ENCODE results near the gene TFAM.
A peak's percentile ranks its signal among the peaks of the same experiment; 100 is the strongest.

TFAM gene

DNA sequence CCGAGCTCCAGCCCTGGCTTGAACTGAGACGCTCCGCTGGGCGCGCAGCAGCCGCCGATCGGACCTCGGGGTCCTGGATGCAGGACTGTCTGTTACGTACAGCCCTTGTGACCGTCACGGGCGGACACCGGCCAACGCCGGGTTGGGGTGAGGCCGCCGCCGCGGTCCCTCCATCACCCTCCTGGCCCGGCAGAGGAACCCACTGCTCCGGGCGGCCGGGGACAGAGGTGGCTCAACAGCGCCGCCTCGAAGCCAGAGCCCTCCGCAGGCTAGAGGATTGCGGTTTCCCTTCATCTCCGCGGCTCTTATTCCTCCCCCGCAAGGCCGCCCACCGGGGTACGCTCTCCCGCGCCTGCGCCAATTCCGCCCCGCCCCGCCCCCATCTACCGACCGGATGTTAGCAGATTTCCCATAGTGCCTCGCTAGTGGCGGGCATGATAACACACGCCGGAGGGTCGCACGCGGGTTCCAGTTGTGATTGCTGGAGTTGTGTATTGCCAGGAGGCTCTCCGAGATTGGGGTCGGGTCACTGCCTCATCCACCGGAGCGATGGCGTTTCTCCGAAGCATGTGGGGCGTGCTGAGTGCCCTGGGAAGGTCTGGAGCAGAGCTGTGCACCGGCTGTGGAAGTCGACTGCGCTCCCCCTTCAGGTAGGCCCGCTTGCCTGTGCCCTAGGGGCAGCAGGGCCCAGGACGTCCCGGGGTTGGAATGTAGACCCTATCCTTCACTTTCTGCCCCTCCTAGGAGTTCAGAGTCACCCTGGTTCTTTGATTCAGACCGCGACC is at the start of gene TFAM:
Gene TFAM, plus strand, starts transcription at position 412 of the 785 bp plus-strand sequence. Its CDS starts 138 bp downstream, at position 550.
- DNase-seq = peak; percentile 98

GRCh38 chr10:58336242-58336641 is 49.0 kb upstream of the TFAM start:
- no peak for DNase-seq

DNA sequence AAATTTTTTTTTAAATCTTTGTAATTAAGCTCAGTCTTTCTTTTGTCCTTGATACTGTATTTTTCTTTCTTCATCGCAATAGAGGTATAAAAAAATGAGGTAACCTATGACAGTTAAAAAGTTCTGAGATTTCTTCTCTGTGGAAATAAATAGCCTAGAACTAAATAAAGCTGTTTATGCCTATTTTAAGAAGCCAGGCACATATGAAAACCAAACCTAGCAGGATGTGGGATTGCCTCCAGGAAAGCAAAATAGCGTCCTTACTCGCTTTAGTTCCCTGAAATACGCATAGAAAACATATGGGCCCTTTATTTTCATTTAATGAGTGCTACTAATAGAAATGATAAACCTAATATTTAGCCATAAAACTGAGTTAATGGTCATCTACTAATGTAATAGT is 43.8 kb upstream of the TFAM start:
- DNase-seq = no peak

DNA sequence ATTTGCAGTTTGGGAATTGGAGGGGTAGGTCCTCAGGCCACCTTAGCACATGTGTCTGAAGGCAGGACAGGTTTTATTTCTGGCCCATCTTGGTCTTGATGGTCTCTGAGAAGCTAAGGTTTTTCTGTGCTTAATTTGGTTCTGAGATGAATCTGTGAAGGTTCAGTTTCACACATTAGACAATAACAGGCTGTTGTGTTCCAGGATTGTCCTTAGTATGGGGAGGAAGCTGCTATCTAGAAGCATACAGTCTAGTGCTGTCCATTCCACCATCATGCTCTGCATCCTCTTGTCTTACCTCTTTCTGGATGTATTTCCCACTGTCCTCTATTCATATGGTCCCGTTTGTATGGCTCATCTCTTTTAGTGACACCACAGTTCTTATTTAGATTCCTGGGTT is 43.3 kb upstream of the TFAM start:
- DNase-seq = no peak

GRCh38 chr10:58347967-58348366 is 37.2 kb upstream of the TFAM start:
- no peak for DNase-seq

GRCh38 chr10:58348571-58349033 is 36.6 kb upstream of the TFAM start:
- DNase-seq = no peak

DNA sequence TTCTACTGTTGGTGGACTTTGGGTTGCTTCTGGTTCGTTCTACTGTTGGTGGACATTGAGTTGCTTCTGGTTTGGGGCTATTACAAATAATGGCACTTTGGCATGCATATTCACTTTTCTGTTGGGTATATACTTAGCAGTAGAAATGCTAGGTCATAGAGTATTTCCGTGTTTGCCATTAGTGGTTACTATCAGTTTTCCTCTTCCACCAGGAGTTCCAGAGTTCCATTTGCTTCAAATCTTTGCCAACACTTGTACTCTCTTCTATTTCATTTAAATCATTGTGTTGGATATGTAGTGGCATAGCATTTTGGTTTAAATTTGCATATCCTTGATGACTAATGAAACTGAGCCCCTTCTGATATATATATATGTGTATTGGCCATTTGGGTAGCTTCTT is 35.2 kb upstream of the TFAM start:
- DNase-seq = no peak

DNA sequence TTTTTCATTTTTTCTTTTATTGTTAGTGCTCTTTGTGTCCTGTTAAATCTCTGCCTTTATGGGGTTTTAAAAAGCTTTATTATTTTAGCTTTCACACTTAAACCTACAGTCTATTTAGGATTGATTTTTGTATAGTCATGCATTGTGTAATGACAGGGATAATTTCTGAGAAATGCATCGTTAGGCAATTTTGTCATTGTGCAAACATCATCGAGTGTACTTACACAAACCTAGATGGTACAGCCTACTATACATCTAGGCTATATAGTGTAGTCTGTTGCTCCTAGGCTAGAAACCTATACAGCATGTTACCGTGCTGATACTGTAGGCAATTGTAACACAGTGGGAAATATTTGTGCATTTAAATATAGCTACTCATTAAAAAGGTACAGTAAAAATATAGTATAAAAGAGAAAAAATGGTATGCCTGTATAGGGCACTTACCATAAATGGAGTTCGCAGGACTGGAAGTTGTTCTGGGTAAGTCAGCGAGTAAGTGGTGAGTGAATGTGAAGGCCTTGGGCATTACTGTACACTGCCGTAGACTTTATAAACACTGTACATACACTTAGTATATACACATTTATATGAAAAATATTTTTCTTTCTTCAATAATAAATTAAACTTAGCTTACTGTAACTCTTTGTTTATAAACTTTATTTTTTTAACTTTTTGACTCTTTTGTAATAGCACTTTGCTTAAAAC is 34.4 kb upstream of the TFAM start:
- no peak for DNase-seq

- no peak for DNase-seq
These were observed 33.3 kb upstream of the TFAM start for GRCh38 chr10:58351616-58352578.

DNA sequence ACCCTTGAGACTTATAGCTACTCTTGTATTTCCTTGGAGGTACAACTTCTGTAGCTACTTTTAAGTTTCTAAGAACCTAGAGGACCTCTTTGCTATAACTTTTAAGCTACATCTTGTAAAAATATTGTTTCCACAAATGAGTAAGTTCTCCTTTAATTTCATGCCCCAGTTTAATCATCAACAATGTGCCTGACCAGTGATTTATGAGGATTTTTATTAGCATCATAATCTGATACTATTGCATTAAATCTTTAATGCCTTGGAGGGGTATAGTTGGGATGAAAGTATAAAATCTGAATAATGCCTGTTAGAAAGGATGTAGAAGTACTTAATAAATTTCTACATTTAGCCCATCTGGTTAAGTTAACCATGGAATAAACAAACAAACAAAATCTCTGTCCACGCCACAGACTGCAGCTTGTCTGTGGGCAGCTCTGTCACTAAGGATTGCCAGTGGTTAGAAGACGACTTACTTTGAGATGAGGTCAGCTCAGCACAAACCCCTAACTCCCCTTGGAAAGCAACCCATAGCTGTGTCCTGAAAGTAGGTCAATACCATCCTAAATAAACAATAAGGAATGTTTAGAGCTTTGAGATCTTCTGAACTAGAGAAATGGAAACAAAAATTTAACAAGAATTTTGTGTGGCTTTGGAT is 32.1 kb upstream of the TFAM start:
- DNase-seq = no peak

- no peak for DNase-seq
These were observed 28.5 kb upstream of the TFAM start for GRCh38 chr10:58356756-58357155.

GRCh38 chr10:58358314-58358933 is 26.8 kb upstream of the TFAM start:
- no peak for DNase-seq

- DNase-seq = no peak
These were observed 26.3 kb upstream of the TFAM start for GRCh38 chr10:58358947-58359346.

GRCh38 chr10:58359541-58359940 is 25.7 kb upstream of the TFAM start:
- DNase-seq = no peak

- no peak for DNase-seq
These were observed 24.7 kb upstream of the TFAM start for GRCh38 chr10:58360412-58361004.

- DNase-seq = no peak
These were observed 23.9 kb upstream of the TFAM start for GRCh38 chr10:58361353-58361752.

DNA sequence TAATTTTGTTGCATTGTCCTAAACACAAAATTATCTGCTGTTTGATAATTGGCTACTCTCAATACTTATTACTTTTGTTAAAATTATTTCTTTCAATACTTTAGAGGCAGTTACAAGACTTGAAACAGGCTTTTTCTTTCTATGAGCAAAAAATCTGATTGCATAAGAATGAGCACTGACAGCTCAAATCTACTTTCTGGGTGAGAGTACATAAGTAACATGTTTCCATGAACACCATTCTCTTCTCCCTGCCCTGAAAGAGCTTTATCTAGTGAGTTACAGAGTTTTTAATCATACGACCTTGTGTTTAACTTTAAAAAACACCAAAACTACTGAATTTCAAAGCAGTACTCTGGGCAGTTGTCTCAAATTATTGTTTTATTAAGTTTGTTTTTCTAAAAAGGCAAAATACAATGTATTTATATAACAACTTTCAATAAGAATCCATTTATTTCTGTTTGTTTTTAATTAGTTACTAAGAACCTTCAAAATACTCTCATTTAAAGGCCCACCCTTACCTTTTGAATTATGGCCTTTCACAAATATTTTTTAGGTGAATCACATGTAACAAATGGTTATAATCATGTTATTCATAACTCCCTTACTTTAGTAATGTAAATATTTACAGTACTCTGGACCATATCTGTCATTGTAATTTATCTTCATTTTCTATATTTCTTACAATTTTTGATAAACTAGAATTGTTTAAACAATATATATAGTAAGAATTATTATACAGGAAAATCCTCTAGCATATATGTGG is 23.0 kb upstream of the TFAM start:
- no peak for DNase-seq

DNA sequence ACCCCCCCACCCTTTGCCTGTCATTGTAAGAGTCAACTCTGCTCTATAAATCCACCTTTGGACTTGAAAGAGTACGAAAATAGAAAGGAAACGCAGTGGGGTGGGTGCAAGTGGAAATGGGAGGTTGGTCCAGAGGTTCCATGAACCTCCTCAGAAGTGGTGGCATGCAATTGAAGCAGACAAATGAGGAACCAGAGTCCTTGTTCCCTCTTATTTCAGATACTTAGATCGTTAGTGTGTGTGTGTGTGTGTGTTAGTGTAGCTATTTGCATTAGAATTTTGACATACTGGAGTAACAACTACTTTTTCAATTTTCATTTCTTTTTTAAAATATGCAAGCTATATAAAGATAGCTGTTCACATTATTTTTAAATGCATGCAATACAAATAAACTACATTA is 18.1 kb upstream of the TFAM start:
- DNase-seq = no peak

- DNase-seq = no peak
These were observed 13.7 kb upstream of the TFAM start for GRCh38 chr10:58371473-58371872.

- no peak for DNase-seq
These were observed 12.4 kb upstream of the TFAM start for GRCh38 chr10:58372607-58373441.
